T-helper 2 cell (primary cell): ENCODE results near the gene SELENOS.

Experiments
- DNase-seq, 5 experiments: peaks; one replicate each; pipeline versions ENCODE4 v3.0.0 to v3.0.0-alpha.2; 2012 to 2022

The SELENOS gene

GRCh38 chr15:101276501-101277037 is 716 bp downstream of the SELENOS start:
- DNase-seq, result peak in 2 of 5 experiments; percentile 7 to 70

GRCh38 chr15:101275018-101275417 is 2.3 kb downstream of the SELENOS start:
- peak in 1 of 5 experiments; percentile 81 for DNase-seq

GRCh38 chr15:101273534-101273933 is 3.8 kb downstream of the SELENOS start:
- no peak for DNase-seq

GRCh38 chr15:101272584-101272983 is 4.7 kb downstream of the SELENOS start:
- no peak for DNase-seq

- no peak for DNase-seq
Observed at GRCh38 chr15:101269479-101270223, 7.6 kb downstream of the SELENOS start.

GRCh38 chr15:101267320-101268104 is 9.8 kb downstream of the SELENOS start:
- DNase-seq, result no peak

GRCh38 chr15:101266787-101267186 is 10.5 kb downstream of the SELENOS start:
- DNase-seq, result no peak

- DNase-seq, result no peak
Observed at GRCh38 chr15:101266034-101266433, 11.3 kb downstream of the SELENOS start.

GRCh38 chr15:101264911-101265641 is 12.2 kb downstream of the SELENOS start:
- no peak for DNase-seq

GRCh38 chr15:101264011-101264410 is 13.3 kb downstream of the SELENOS start:
- no peak for DNase-seq

GRCh38 chr15:101262551-101262950 is 14.7 kb downstream of the SELENOS start:
- no peak for DNase-seq

GRCh38 chr15:101258238-101259144 is 18.8 kb downstream of the SELENOS start:
- DNase-seq, result peak in 3 of 5 experiments; percentile 33 to 53 (median 39)

GRCh38 chr15:101256757-101257156 is 20.5 kb downstream of the SELENOS start:
- peak in 1 of 5 experiments; percentile 65 for DNase-seq

GRCh38 chr15:101255615-101256241 is 21.6 kb downstream of the SELENOS start:
- peak in 1 of 5 experiments; percentile 50 for DNase-seq

GRCh38 chr15:101255051-101255395 is 22.3 kb downstream of the SELENOS start:
- DNase-seq, result no peak

- DNase-seq, result no peak
Observed at GRCh38 chr15:101254157-101255050, 22.9 kb downstream of the SELENOS start.

GRCh38 chr15:101252836-101253235 is 24.4 kb downstream of the SELENOS start:
- DNase-seq, result no peak

- DNase-seq, result peak; percentile 66 to 92 (median 76)
Observed at GRCh38 chr15:101251830-101252820, 25.2 kb downstream of the SELENOS start, which contains the start of gene CHSY1. CHSY1 (minus strand) TSS chr15:101252048; CDS start chr15:101251456, 592 bp downstream.
